Parathyroid adenoma (tissue), 2 donors: ENCODE results near the gene UTY.

Source experiments
- H2AFZ ChIP-seq: fragments of 300-600 bp; sonication (generic); one replicate; pipeline ENCODE4 v1.7.0; 2017; ENCODE audit warnings: antibody characterized with exemption, mild to moderate bottlenecking
- H3K27ac ChIP-seq: fragments of 300-600 bp; sonication (generic); one replicate; pipeline ENCODE4 v1.7.0; 2017
- H3K27me3 ChIP-seq: fragments of 300-600 bp; sonication (generic); one replicate; pipeline ENCODE4 v1.7.0; 2017; ENCODE audit warnings: low read length; ENCODE audit not compliant: control insufficient read depth, insufficient read depth
- H3K36me3 ChIP-seq: fragments of 300-600 bp; sonication (generic); one replicate; pipeline ENCODE4 v1.7.0; 2017; ENCODE audit warnings: low read length; ENCODE audit not compliant: control insufficient read depth, insufficient read depth
- H3K4me1 ChIP-seq: fragments of 300-600 bp; sonication (generic); one replicate; pipeline ENCODE4 v1.7.0; 2017; ENCODE audit warnings: control low read depth
- H3K4me2 ChIP-seq: fragments of 300-600 bp; sonication (generic); one replicate; pipeline ENCODE4 v1.7.0; 2017; ENCODE audit warnings: low read length
- H3K4me3 ChIP-seq: fragments of 300-600 bp; sonication (generic); one replicate; pipeline ENCODE4 v1.7.0; 2017; ENCODE audit warnings: low read depth, low read length
- H3K79me2 ChIP-seq: fragments of 300-600 bp; sonication (generic); one replicate; pipeline ENCODE4 v1.7.0; 2017; ENCODE audit warnings: control low read depth
- H3K9ac ChIP-seq: fragments of 300-600 bp; sonication (generic); one replicate; pipeline ENCODE4 v1.7.0; 2017; ENCODE audit warnings: mild to moderate bottlenecking
- H3K9me3 ChIP-seq: fragments of 300-600 bp; sonication (generic); one replicate; pipeline ENCODE4 v1.7.0; 2017; ENCODE audit warnings: low read length; ENCODE audit not compliant: control insufficient read depth
- CTCF ChIP-seq: fragments of 300-600 bp; sonication (generic); IDR thresholded peaks from one replicate; pipeline ENCODE4 v1.7.0; 2017; ENCODE audit warnings: antibody characterized with exemption, mild to moderate bottlenecking
- donor health status: primary hyperparathyroidism.

The UTY gene

GRCh38 chrY:13205214-13205613 is 274.6 kb downstream of the UTY start:
- no peaks in the 10 kb centered on the region for H3K79me2 ChIP-seq
- no peaks in the 10 kb centered on the region for H3K27me3 ChIP-seq
- H3K4me3 ChIP-seq: no peak overlapping the region
- no peak overlapping the region for H2AFZ ChIP-seq
- no peaks in the 10 kb centered on the region for H3K4me1 ChIP-seq
- H3K9ac ChIP-seq: no peak overlapping the region
- H3K27ac ChIP-seq: no peak overlapping the region
- H3K36me3 ChIP-seq: no peaks in the 10 kb centered on the region
- no peak overlapping the region for H3K4me2 ChIP-seq
- H3K9me3 ChIP-seq: no peaks in the 10 kb centered on the region
- TF ChIP-seq CTCF: no peak
